AG09309 (cell line): ENCODE measurements around the gene OLFML1.

ENCODE experiments used
- DNase-seq: peaks from one replicate; pipeline ENCODE4 v3.0.0-alpha.2; 2010; ENCODE audit warnings: low read depth
- H3K4me3 ChIP-seq: 2 replicates; pipeline ENCODE4 v1.5.1; 2011; ENCODE audit warnings: mild to moderate bottlenecking, low read depth, low read length, moderate library complexity; ENCODE audit not compliant: control insufficient read depth
- TF ChIP-seq, protein P1 (sequence below): IDR thresholded peaks from 2 replicates; pipeline ENCODE4 v1.5.1; 2011; ENCODE audit warnings: mild to moderate bottlenecking, low read depth, low read length, inconsistent platforms; ENCODE audit not compliant: insufficient read depth, control insufficient read depth; ENCODE audit errors: missing control alignments

Gene OLFML1

GRCh38 chr11:7547687-7548086 is 62.4 kb downstream of the OLFML1 start:
- TF ChIP-seq, protein P1, sequence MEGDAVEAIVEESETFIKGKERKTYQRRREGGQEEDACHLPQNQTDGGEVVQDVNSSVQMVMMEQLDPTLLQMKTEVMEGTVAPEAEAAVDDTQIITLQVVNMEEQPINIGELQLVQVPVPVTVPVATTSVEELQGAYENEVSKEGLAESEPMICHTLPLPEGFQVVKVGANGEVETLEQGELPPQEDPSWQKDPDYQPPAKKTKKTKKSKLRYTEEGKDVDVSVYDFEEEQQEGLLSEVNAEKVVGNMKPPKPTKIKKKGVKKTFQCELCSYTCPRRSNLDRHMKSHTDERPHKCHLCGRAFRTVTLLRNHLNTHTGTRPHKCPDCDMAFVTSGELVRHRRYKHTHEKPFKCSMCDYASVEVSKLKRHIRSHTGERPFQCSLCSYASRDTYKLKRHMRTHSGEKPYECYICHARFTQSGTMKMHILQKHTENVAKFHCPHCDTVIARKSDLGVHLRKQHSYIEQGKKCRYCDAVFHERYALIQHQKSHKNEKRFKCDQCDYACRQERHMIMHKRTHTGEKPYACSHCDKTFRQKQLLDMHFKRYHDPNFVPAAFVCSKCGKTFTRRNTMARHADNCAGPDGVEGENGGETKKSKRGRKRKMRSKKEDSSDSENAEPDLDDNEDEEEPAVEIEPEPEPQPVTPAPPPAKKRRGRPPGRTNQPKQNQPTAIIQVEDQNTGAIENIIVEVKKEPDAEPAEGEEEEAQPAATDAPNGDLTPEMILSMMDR, result no peak
- no peak overlapping the region for H3K4me3 ChIP-seq
- no peak for DNase-seq

GRCh38 chr11:7548659-7549274 is 63.5 kb downstream of the OLFML1 start:
- H3K4me3 ChIP-seq, result no peak overlapping the region
- DNase-seq, result no peak
- TF ChIP-seq, protein P1, result no peak

DNA sequence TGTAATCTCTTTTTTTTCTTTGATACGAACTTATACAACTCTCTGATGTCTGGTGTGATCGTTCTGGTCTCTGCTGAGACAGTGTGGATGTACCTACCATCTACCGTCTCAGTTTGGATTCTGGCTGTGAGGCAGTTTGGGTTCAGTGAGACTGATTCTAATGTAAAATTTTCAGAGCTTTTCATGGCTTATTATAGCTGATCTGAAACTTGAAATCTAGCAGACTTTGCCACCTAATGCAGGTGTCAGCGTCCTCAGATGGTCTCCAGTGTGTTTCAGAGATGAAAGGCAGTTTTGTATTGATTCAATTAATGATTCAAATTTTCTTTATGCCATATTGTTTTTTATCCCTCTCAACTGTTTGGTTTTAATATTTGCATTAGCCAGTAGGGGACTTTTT is 64.4 kb downstream of the OLFML1 start:
- no peak overlapping the region for H3K4me3 ChIP-seq
- TF ChIP-seq, protein P1, result no peak
- DNase-seq, result no peak

- peak; percentile 55 for DNase-seq
- H3K4me3 ChIP-seq, result no peak overlapping the region
- TF ChIP-seq, protein P1, result no peak
These were observed 66.3 kb downstream of the OLFML1 start for GRCh38 chr11:7551571-7551970.

DNA sequence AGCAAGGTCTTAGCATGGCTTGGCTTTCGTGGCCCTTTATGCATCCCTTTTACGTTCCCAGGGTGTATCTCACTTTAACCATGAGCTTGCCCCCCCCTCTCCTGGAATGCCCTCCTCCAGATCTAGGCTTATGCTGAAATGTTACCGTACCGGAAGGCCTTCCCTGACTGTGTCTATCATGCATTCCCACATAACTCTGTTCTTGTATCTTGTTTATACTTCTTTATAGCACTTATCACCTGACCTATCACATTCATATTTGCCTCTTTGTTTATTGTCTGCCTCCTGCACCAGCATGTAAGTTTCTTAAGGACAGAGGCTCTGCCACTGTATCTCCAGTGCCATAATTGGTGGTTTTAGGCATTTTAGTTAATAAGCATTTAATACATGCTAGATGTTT is 67.4 kb downstream of the OLFML1 start:
- no peak overlapping the region for H3K4me3 ChIP-seq
- no peak for DNase-seq
- TF ChIP-seq, protein P1, result no peak

DNA sequence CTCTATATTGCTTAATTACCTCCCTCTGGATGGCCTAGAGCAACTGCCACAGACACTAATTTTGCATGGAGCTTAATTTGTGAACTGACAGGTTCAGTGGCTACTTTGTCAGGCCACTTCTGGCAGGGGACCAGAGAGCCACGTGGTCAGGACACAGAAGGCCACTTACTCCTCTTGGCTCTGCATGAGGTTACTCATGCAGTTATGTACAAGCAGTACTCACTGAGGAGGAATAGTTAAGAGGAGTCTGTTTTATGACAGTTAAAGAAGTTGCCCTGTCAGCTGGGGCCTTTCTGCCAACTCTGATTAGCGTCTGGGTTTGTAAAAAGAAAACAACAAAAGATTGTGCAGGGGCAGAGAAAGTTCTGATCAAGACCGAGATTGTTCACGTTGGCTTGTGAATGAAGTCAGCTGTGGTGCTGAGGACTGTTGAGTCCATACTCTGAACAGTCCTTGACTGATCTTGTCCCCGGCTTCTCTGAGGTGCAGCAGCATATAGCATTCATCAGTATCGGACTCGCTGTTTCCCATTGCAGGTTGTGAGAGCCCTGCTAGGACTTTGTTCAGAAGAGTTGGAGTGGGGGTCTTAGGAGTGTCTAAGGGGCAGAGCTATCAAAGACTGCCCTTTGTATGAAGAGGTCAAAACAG is 69.9 kb downstream of the OLFML1 start:
- H3K4me3 ChIP-seq, result no peak overlapping the region
- TF ChIP-seq, protein P1, result no peak
- DNase-seq, result no peak
